Activated CD8-positive, alpha-beta T cell treated with anti-CD3 and anti-CD28 coated beads, Interleukin-2, amount 10 ng/mL, durations not matched to agents 7 days and 5 days (primary cell): ENCODE data around the gene CCL1. TPM values are rescaled to one million over a fixed set of nuclear protein-coding genes. Genes with fewer than 3 reads are reported as not detected.

Experiments
- ATAC-seq: fragments of 150-1000 bp; cut with Tn5 transposase; one replicate; pipeline ENCODE4 v1.10.0; 2021; ENCODE audit warnings: moderate library complexity
- CTCF ChIA-PET: fragments of 350-600 bp; sonication (Branson Sonifier 250); formaldehyde crosslinking; loops from one replicate; lab custom pipeline; 2021; ENCODE audit warnings: antibody characterized with exemption; lab: Charles Lee
- POLR2A ChIA-PET: fragments of 350-600 bp; sonication (Branson Sonifier 250); formaldehyde crosslinking; loops from one replicate; lab custom pipeline; 2021; ENCODE audit warnings: antibody characterized with exemption; lab: Charles Lee
- DNase-seq: peaks from one replicate; pipeline ENCODE4 v3.0.0-alpha.2; 2020
- H3K27ac Mint-ChIP-seq: one replicate; pipeline ENCODE4 v1.8.0; 2021; ENCODE audit warnings: mild to moderate bottlenecking, mixed read lengths
- H3K27me3 Mint-ChIP-seq: one replicate; pipeline ENCODE4 v1.8.0; 2021; ENCODE audit warnings: low read depth, mixed read lengths
- H3K36me3 Mint-ChIP-seq: one replicate; pipeline ENCODE4 v1.8.0; 2021; ENCODE audit warnings: low read depth, mixed read lengths
- H3K4me1 Mint-ChIP-seq: one replicate; pipeline ENCODE4 v1.8.0; 2021; ENCODE audit warnings: low read depth, mixed read lengths
- H3K4me3 Mint-ChIP-seq: one replicate; pipeline ENCODE4 v1.8.0; 2021; ENCODE audit warnings: mild to moderate bottlenecking, mixed read lengths
- H3K9me3 Mint-ChIP-seq: one replicate; pipeline ENCODE4 v1.8.0; 2022; ENCODE audit warnings: mixed read lengths; ENCODE audit not compliant: insufficient read depth
- total RNA-seq, 2 experiments: library from RNA; stranded (reverse); gene quantifications; one replicate each; pipeline ENCODE4 v1.2.3, GENCODE V29; 2021

The CCL1 gene
- total RNA-seq, 2 experiments from 2014 or later, result not detected

GRCh38 chr17:34368946-34369500 lies 6.0 kb upstream of the CCL1 start:
- ATAC-seq (no peak), DNase-seq (no peak)
- H3K9me3 Mint-ChIP-seq, result no peaks in the 10 kb centered on the region
- H3K36me3 Mint-ChIP-seq, result no peaks in the 10 kb centered on the region
- peaks cover 18% of the 10 kb centered on the region for H3K27me3 Mint-ChIP-seq
- H3K27ac Mint-ChIP-seq, result no peak overlapping the region
- POLR2A ChIA-PET, result interaction anchor here (0.6 to 0.9 kb wide), 2 partner anchors 8 to 15 kb away, joined by 3 to 4 read pairs; no protein-coding TSS in a partner anchor
- CTCF ChIA-PET, result interaction anchor here (0.7 to 5.6 kb wide), 7 partner anchors 8 to 198 kb away, joined by 3 to 54 read pairs (median 4); partner anchors contain the start of gene CCL1
- H3K4me1 Mint-ChIP-seq, result peaks cover 53% of the 10 kb centered on the region
- no peak overlapping the region for H3K4me3 Mint-ChIP-seq

DNA sequence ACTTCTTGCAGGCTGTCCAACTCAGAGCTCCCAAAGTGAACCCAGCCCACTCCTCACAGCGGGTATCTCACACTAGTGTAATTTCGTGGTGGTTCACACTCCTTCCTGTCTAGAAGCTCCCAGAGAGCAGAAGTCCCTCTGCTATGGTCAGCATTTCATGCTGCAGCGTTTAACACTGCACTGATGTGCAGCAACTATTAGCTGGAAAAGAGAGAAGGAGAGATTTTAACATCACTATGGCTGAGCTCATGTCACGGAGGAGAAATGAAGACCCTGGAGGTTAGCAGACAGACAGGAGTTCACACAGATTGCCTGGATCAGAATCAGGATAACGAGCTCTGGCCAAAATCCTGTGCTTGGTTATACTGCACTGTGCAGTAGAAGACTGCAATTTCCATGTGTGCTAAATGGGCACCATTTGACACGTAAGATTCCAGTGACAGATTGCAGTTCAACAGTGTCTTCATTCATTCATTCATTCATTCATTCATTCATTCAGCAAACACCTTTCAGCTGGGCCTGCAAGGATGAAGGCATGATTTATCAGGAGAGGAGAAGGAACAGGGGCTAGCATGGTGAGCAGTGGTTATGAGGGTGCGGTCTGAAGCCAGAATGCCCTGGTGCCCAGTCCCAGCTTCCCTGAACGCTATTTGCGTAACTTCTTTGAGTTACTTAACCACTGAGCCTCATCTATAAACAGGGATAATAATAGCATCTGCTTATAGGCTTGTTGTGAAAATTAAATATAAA lies 5.3 kb upstream of the CCL1 start:
- Mint-ChIP-seq H3K27ac (no peak overlapping the region), H3K9me3 (no peaks in the 10 kb centered on the region), H3K4me3 (no peak overlapping the region), H3K4me1 (peaks cover 56% of the 10 kb centered on the region), H3K36me3 (no peaks in the 10 kb centered on the region), H3K27me3 (peaks cover 19% of the 10 kb centered on the region)
- ChIA-PET POLR2A (no interaction called here), CTCF (interaction anchor here (0.7 to 5.6 kb wide), 8 partner anchors 7 to 167 kb away, joined by 3 to 54 read pairs (median 4); partner anchors contain the start of genes CCL1 and CCL13)
- DNase-seq (no peak), ATAC-seq (no peak)

DNA sequence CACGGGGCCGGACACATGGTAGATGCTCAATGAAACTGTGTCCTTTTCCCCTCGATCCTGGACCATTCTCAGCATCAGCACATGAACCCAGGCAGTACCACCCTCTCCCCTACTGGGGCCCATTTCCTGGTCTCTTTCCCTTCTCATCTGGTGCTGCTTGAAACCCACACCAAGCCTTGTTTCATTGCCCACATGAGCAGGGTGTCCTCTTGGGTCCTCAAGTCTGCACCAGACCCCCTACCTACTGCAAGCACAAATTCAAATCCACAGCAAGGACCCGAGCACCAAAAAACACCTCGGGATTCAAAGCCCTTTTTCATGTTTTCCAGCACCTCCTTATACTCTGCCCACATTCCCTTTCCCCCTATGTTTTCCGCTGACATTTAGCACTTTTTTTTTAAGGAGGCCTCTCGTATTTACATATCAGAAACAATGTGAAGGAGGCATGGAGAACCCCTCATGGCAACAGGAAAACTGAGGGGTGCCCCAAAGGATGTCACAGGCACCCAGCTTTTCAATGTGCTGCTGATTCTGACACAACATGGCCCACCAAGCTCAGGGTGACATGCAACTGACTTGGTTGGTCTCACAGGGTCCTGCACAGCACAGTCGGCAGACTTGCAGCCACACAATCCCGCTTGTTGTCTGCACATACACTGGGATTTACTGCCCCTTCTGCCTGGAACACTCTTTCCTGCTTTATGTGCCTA lies 4.6 kb upstream of the CCL1 start:
- Mint-ChIP-seq H3K27me3 (peaks cover 23% of the 10 kb centered on the region), H3K4me1 (peaks cover 64% of the 10 kb centered on the region), H3K9me3 (no peaks in the 10 kb centered on the region), H3K36me3 (no peaks in the 10 kb centered on the region), H3K4me3 (no peak overlapping the region), H3K27ac (no peak overlapping the region)
- ATAC-seq (no peak), DNase-seq (no peak)
- POLR2A ChIA-PET, result no interaction called here
- CTCF ChIA-PET, result interaction anchor here (0.8 to 2.1 kb wide), 5 partner anchors 9 to 166 kb away, joined by 3 to 10 read pairs (median 4); partner anchors contain the start of gene CCL13

DNA sequence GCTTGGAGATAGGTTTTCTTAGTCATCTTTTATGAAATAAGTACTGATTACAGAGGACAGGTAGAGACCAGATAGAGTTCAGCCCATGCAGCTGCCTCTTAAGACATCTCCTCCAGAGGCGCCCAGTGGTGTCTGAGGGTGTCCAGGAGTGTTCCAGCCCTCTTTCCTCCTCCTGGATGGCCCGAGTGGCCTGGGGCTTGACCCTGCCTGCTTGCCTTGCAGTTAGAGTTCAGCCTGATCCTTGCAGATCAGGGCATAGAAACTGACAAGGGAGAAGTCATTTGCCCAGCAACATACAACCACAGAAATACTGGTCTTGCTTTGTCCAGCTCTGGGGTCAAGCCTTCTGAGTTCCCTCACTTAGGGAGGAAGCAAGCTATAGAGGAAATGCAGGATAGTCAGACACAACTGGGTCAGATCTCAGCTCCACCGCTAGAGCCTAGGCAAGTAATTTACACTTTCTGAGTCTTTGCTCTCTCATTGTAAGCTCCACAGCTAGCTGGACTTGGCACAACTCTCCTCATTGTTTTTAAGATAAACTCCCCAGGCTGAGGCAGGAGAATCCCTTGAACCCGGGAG lies 3.6 kb upstream of the CCL1 start:
- peaks cover 65% of the 10 kb centered on the region for H3K4me1 Mint-ChIP-seq
- H3K27ac Mint-ChIP-seq, result no peak overlapping the region
- no peak for ATAC-seq
- no peaks in the 10 kb centered on the region for H3K36me3 Mint-ChIP-seq
- H3K27me3 Mint-ChIP-seq, result peaks cover 25% of the 10 kb centered on the region
- ChIA-PET CTCF (interaction anchor here (0.8 to 1.6 kb wide), 5 partner anchors 10 to 196 kb away, joined by 3 to 6 read pairs (median 4); no protein-coding TSS in a partner anchor), POLR2A (no interaction called here)
- no peak overlapping the region for H3K4me3 Mint-ChIP-seq
- DNase-seq, result no peak
- H3K9me3 Mint-ChIP-seq, result no peaks in the 10 kb centered on the region

DNA sequence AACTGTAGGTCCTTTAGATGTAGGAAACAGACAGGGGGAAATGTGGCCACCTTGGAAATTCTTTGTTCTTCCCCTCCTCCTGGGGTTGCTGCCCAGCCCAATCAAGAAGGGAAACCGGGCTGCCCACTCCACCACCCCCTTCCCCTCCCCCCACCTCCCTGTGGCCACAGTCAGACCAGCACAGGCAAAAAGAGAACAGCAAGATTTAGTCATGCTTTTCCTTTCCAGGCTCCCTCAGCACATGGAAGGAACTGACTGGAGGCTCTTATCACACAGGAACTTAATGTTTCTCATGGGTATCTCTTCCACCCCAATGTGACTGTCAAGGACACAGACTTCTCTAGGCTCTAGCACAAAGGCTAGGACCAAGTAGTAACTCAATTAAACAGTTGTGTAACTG lies 3.0 kb upstream of the CCL1 start:
- no peaks in the 10 kb centered on the region for H3K36me3 Mint-ChIP-seq
- DNase-seq, result no peak
- no peak overlapping the region for H3K27ac Mint-ChIP-seq
- no peak overlapping the region for H3K4me3 Mint-ChIP-seq
- H3K27me3 Mint-ChIP-seq, result peaks cover 25% of the 10 kb centered on the region
- ChIA-PET CTCF (interaction anchor here (1.0 to 1.6 kb wide), 3 partner anchors 11 to 33 kb away, joined by 4 to 6 read pairs (median 5); no protein-coding TSS in a partner anchor), POLR2A (no interaction called here)
- no peak for ATAC-seq
- H3K9me3 Mint-ChIP-seq, result no peaks in the 10 kb centered on the region
- peaks cover 65% of the 10 kb centered on the region for H3K4me1 Mint-ChIP-seq

GRCh38 chr17:34365340-34365739 lies 2.3 kb upstream of the CCL1 start:
- H3K27ac Mint-ChIP-seq, result peak overlapping the region; percentile 18
- no peaks in the 10 kb centered on the region for H3K36me3 Mint-ChIP-seq
- ATAC-seq, result peak; percentile 47
- peak; percentile 42 for DNase-seq
- H3K4me3 Mint-ChIP-seq, result no peak overlapping the region
- ChIA-PET POLR2A (no interaction called here), CTCF (interaction anchor here (0.6 to 6.9 kb wide), 9 partner anchors 8 to 948 kb away, joined by 3 to 313 read pairs (median 5); no protein-coding TSS in a partner anchor)
- no peaks in the 10 kb centered on the region for H3K9me3 Mint-ChIP-seq
- peaks cover 25% of the 10 kb centered on the region for H3K27me3 Mint-ChIP-seq
- peaks cover 65% of the 10 kb centered on the region for H3K4me1 Mint-ChIP-seq

- Mint-ChIP-seq H3K4me1 (peaks cover 61% of the 10 kb centered on the region), H3K9me3 (no peaks in the 10 kb centered on the region), H3K27me3 (peaks cover 25% of the 10 kb centered on the region), H3K27ac (no peak overlapping the region), H3K4me3 (no peak overlapping the region), H3K36me3 (no peaks in the 10 kb centered on the region)
- POLR2A ChIA-PET, result no interaction called here
- ATAC-seq (no peak), DNase-seq (no peak)
- CTCF ChIA-PET, result interaction anchor here (0.6 to 6.9 kb wide), 12 partner anchors 8 to 949 kb away, joined by 3 to 313 read pairs (median 3); no protein-coding TSS in a partner anchor
These were observed 1.7 kb upstream of the CCL1 start for GRCh38 chr17:34364751-34365150.

DNA sequence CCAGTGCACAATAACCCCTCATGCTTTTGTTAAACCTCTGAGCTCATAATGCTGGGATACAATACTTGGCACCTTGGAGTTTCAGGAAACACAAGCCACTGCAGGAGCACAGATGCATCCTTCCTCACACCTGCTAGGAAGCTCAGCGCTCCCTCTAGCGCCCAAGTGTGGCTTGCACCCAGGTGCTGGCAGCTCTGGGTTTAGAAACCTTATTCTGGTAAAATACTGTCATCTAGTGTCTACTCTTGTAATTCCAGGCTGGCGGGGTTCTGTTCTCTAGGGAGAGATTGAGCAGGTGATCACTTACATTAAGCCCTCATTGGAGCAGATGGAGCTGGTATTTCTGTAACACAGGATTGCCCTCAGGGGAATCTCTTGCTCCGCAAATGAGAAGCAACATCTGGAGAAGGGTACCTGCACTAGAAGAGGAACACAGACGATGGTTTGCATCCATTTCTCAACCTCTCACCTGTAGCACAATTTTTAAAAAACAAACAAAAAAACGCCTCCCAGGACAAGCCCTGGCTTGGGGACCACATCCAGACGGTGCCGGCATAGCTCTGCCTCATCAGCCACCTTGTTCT lies 1.5 kb downstream of the CCL1 start:
- ChIA-PET POLR2A (interaction anchor here (0.7 to 1.2 kb wide), 2 partner anchors 9 to 160 kb away, joined by 3 to 5 read pairs; no protein-coding TSS in a partner anchor), CTCF (interaction anchor here (0.6 to 6.9 kb wide), 74 partner anchors 9 to 582 kb away, joined by 3 to 313 read pairs (median 6); partner anchors contain the start of genes CCL2, CCL7 and CCL8)
- H3K4me3 Mint-ChIP-seq, result no peak overlapping the region
- H3K9me3 Mint-ChIP-seq, result no peaks in the 10 kb centered on the region
- peak; percentile 88 for DNase-seq
- peaks cover 23% of the 10 kb centered on the region for H3K27me3 Mint-ChIP-seq
- ATAC-seq, result peak; percentile 92
- no peak overlapping the region for H3K27ac Mint-ChIP-seq
- H3K4me1 Mint-ChIP-seq, result peaks cover 51% of the 10 kb centered on the region
- H3K36me3 Mint-ChIP-seq, result no peaks in the 10 kb centered on the region

- Mint-ChIP-seq H3K4me1 (peaks cover 43% of the 10 kb centered on the region), H3K4me3 (no peak overlapping the region), H3K27ac (no peak overlapping the region), H3K9me3 (no peaks in the 10 kb centered on the region), H3K36me3 (no peaks in the 10 kb centered on the region), H3K27me3 (peaks cover 23% of the 10 kb centered on the region)
- ATAC-seq, result no peak
- CTCF ChIA-PET, result interaction anchor here (0.6 to 6.9 kb wide), 68 partner anchors 9 to 581 kb away, joined by 3 to 313 read pairs (median 6); partner anchors contain the start of genes CCL2, CCL7 and CCL8
- DNase-seq, result no peak
- POLR2A ChIA-PET, result interaction anchor here (1.2 kb wide), 1 partner anchor 160 kb away, joined by 5 read pairs; no protein-coding TSS in a partner anchor
These were observed 2.3 kb downstream of the CCL1 start for GRCh38 chr17:34360601-34361270.

DNA sequence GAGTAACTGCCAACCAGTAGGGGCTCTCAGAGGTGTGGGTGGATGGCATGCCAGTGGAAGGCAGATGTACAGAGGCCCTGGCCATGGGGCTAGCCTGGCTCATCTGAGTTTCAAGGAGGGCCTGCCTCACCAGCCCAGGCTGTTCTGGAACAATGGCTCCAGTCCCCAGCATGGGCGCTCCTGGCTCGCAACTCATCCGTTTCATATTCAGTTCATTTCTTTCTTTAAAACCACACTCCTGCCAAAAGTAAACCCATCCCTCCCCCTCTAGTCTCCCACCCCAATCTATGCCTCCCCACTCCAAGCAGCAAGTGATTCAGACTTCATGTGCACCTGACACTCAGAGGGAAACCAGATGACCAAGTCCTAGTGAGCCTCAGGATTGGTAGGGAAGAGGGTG lies 4.4 kb downstream of the CCL1 start:
- CTCF ChIA-PET, result interaction anchor here (1.8 to 6.9 kb wide), 3 partner anchors 24 to 156 kb away, joined by 5 to 313 read pairs (median 71); no protein-coding TSS in a partner anchor
- no peak overlapping the region for H3K27ac Mint-ChIP-seq
- H3K4me1 Mint-ChIP-seq, result peaks cover 26% of the 10 kb centered on the region
- H3K9me3 Mint-ChIP-seq, result no peaks in the 10 kb centered on the region
- ATAC-seq (no peak), DNase-seq (no peak)
- no peaks in the 10 kb centered on the region for H3K36me3 Mint-ChIP-seq
- H3K27me3 Mint-ChIP-seq, result peaks cover 25% of the 10 kb centered on the region
- H3K4me3 Mint-ChIP-seq, result no peak overlapping the region
- POLR2A ChIA-PET, result no interaction called here
